NCI-H748 (cell line): ENCODE measurements around the gene LRRC27.
A peak's percentile ranks its signal among the peaks of the same experiment; 100 is the strongest.
"Not testable (repeated sequence)": the region's sequence is repeated elsewhere in the genome, so short reads cannot be mapped to it uniquely, and the experiment has no call there.

ENCODE experiments used
- DNase-seq: peaks from one replicate; lab custom pipeline; 2025; ENCODE audit not compliant: unreplicated experiment; lab: John Stamatoyannopoulos, UW

Gene LRRC27

GRCh38 chr10:132331601-132332432 lies at the start of gene LRRC27:
Gene LRRC27, plus strand, starts transcription at chr10:132332193. Its CDS starts 1,332 bp downstream, at chr10:132333525.
- peak; percentile 96 for DNase-seq

DNA sequence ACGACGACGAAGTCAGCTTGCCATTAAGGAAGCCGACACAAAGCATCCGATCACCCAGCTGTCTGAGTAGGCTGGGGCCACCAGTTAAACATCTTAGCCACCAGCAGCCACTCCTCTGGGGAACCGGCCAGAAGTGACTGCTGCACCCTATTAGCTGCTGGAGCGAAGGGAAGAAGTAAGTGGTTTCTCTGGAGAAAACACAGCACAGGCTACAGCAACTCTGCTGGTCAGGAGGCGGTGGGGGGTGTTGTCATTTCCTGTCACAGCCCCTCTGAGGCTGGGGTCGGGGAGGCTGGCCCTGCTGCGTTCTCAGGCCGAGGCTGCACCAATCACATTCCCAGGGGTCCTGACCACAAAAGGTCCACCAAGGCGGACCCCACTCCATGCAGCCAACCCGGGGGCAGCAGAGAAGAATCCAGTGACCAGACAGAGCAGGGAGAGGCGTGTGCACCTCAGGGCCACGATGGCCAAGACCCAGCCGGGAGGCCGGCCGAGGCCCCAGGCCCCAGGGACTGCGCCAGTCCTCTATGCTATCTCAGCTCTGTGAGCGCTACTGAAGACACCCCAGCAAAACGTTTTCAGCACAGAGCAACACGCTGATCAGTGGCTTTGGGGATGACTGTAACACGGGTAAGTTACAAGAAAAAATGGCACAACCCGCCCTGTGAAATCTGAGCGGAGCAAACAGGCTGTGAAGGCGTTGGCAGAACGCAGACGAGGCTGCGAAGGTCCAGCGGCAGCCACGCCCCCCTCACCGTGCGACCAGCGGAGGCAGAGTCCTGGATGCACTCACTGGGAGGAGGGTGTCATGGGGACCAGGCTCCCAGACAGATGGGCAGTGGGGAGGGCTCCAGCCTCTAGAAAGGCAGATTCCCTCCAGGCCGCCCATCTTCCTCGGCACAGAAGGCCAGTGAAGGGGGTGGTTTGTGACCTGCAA lies 49.1 kb upstream of the LRRC27 start:
- DNase-seq: no peak

GRCh38 chr10:132283604-132284382 lies 48.2 kb upstream of the LRRC27 start:
- no peak for DNase-seq

- no peak for DNase-seq
Observed at GRCh38 chr10:132289439-132289838, 42.6 kb upstream of the LRRC27 start.

DNA sequence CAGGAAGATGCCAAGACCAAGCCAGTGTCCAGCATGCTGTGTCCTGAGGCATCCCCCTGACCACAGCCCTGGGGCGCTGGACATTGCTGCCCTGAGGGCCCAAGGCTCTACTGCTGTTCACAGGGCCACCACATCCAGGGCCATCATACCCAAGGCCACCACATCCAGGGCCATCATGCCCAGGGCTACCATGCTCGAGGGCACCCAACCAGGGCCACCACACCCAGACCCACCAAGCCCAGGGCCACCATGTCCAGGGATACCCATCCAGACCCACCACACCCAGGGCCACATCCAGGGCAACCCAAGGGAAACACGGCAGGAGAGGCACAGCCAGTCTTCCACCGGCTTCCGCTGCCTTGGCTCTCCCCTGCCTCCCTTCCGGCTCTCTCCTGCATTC lies 41.4 kb upstream of the LRRC27 start:
- DNase-seq: no peak

GRCh38 chr10:132291826-132292225 lies 40.2 kb upstream of the LRRC27 start:
- DNase-seq: no peak

DNA sequence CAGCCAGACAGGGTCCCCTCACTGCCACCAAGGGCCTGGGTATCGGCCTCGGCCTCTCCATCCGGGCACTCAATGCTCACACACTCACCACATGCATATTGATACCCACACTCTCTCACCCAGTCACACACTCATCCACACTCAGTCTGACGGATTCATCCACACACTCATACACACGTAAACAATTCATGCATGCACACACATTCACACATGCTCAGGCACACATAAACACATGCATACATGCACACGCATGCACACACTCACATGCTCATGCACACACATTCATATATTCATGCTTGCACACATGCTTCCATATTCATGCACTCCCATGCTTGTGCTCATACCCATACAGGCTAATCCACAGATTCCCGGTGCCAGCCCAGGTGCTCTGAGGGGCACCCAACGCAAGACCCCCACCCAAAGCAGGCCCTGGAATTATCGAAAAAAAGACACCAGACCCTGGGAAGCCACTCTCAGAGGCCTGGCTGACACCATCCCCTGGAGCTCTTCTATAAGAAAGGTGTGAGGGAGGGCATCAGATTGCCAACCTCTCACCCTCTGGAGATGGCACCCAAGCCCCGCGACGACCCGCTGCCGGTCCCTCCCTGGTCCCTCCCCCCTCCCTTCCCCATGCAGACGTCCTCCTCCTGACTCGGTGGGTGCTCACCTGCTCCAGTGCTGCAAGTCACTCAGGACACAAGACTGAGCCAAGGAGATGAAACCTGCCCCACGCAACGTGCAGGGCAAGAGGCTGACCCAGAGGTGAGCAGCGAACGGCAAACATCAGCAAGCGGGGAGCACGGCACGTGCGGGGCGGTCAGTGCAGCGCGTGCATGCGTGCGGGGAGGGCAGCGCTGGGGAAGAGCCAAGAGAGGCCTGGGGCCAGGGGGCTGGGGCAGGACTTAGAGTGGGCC lies 39.4 kb upstream of the LRRC27 start:
- no peak for DNase-seq

DNA sequence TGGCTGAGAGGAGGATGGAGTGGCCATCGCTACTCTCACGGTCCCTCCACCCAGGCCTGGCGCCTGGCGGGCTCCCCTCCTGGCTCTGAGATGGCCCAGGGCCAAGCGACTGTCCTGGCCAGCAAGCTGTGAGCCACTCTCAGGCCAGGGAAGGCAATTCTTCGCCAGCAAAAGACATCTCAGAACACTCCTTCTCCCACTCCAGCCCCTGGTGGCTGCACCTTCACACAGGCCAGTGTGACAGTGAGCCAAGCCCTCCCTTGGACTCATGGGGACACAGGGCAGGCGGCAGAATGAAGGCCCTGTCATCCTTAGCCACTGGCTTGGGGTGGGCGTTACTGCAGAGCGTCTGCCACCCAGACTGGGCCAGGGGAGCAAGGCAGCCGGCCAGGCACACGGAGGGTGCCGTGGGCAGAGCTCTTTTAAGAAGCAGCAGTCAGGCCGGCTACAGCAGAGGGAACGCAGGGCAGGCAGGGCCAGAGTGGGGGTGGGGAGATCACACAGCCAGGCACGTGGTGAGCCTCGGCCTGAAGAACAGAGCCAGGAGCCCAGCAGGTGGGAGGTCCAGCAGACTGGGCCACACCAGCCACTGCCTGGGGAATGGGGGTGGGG lies 38.7 kb upstream of the LRRC27 start:
- peak; percentile 32 for DNase-seq

DNA sequence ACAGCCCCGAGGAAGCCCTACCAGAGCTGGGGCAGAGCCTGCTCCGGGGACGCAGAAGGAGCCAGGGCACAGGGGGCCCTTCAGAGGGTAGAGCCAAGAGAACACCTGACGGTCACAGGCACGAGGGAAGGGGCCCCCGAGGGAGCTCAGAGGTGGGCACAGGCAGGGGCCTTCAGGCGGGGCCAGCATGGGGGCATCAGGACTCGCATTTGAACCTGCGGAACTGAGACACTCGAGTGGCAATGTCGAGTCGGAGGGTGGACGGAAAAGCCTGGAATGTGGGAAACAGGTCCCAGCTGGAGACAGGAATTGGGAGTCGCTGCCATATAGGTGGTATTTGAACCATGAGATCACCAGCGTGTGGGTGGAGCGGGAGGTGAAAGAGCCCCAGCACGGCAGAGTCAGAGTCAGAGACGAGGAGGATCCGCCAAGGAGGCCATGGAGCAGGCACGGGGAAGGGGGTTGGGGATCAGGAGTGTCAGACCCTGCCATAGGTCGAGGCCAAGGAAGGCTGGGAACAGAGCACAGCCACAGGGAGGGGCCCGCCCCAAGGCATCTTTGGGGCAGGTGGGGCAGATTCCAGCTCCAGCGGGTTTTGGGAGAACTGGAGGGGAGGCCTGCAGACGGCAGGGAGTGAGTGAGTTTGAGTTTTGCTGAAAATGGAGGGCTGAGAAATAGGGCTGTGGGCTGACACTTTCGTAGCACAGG lies 38.0 kb upstream of the LRRC27 start:
- DNase-seq: no peak

GRCh38 chr10:132294561-132295318 lies 37.3 kb upstream of the LRRC27 start:
- peak; percentile 91 for DNase-seq

DNA sequence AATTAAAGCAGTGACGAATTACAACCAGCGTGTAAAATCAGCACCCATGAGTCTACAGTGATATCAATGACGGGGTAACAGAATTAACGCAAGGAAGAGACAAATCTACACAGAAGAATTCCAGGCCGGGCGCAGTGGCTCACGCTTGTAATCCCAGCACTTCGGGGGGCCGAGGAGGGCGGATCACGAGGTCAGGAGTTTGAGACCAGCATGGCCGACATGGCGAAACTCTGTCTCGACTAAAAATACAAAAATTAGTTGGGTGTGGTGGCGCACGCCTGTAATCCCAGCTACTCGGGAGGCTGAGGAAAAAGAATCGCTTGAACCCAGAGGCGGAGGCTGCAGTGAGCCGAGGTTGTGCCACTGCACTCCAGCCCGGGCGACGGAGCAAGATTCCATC lies 36.5 kb upstream of the LRRC27 start:
- not testable (repeated sequence) for DNase-seq

DNA sequence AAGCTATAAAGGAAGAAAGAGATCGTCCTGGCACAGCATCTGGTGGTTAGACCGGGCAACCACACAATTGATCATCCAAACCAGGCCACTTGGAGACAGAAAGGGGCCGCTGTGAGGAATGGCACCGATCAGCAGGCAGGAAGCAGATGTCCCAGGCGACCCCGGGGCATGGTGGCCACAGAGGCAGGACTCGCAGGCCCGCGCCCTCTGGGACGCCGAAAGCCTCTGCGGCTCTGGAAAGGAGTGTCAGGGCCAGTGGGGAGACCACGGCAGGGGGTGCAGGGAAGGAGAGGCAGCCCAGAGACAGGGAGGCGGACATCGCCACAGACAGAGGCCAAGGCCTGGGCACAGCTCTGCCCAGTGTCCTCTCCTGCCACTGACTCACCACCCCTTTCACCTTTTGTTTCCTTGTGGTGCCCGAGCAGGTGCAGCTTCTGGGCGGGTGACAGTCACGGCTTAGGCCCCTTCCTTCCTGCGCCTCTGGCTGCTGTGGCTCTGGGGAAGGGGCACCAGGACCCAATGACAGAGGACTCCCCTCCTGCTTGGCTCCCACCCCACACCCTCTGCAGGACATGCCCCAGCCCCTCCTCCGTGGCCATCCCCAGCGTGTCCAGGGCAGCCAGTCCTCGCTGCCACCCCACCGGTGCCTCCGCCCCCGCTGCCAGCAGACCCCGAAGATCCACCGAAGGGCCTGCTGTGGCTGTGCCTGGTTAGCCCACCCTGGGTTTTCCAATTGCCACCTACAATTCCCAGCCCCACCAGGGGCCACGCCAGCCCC lies 35.1 kb upstream of the LRRC27 start:
- DNase-seq: peak; percentile 9

GRCh38 chr10:132297526-132297925 lies 34.5 kb upstream of the LRRC27 start:
- peak; percentile 76 for DNase-seq

- DNase-seq: no peak
Observed at GRCh38 chr10:132298038-132298881, 33.7 kb upstream of the LRRC27 start.

DNA sequence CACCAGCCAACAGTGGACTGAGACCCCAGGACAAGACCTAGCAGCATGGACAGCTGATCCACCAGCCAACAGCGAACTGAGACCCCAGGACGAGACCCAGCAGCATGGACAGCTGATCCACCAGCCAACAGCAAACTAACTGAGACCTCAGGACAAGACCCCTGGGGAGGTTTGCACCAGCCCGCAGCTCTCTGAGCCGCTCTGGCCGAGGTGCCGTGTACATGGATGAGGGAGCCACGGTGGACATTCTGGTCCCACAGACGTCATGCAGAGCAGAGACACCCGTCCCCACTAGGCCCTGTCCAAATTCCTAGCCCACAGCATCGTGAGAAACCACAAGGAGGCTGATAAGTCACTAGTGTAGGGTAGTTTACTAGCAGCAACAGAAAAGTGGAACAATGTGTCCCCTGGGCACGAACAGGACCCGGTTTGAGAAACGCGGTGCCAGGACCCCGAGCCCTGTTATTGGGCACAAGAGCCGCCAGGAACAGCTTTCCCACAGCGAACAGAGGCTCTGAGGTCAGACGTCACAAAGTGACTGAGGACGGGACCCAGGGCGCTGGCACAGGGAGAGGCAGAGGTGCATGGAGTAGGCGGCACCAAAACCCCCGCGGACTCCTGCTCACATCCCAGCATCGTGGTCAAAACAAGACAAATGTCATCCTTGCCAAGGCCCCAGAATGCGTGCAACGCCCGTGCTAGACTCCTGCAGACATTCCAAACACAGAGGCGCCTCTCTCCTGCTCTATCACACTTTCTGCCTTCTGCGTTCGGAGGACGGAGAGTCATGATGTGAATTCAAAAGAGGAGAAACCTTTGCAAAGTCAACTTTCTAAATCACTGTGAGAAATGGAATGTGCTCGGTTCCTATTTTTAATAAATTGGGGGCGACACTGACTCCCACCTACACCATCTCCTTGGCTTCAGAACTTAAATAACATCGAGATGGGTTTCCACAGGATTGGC lies 32.3 kb upstream of the LRRC27 start:
- DNase-seq: no peak
